H1 (cell line): Measurements from ENCODE around the gene ZNF318. TPM values are rescaled to one million over a fixed set of nuclear protein-coding genes. Genes with fewer than 3 reads are reported as not detected.

Source experiments
- CTCF ChIA-PET: fragments of 300-600 bp; sonication (Branson Sonifier 250); formaldehyde crosslinking; loops from one replicate; lab custom pipeline; 2021; ENCODE audit not compliant: partially characterized antibody; lab: Charles Lee
- POLR2A ChIA-PET: fragments of 300-600 bp; sonication (Branson Sonifier 250); formaldehyde crosslinking; loops from one replicate; lab custom pipeline; 2021; ENCODE audit warnings: inconsistent platforms; ENCODE audit not compliant: partially characterized antibody; lab: Charles Lee
- DNase-seq, 2 experiments: peaks; one replicate each; pipeline versions ENCODE4 v3.0.0 to v3.0.0-alpha.2; 2010 to 2022; ENCODE audit warnings: low spot score in 2 of 2, low read depth in 1 of 2, mixed read lengths in 1 of 2
- FAIRE-seq: peaks from 2 replicates; lab custom pipeline; 2011; peaks lifted over from hg19 to GRCh38; lab: Jason Lieb, UNC
- H2AFZ ChIP-seq: 2 replicates; pipeline ENCODE4 v1.8.1; 2012; ENCODE audit warnings: low read length, inconsistent platforms
- H2AK5ac ChIP-seq: 2 replicates; pipeline ENCODE4 v1.6.1; 2013; ENCODE audit warnings: low read depth, low read length
- H2BK120ac ChIP-seq: replicated peaks from 2 replicates; pipeline ENCODE3; 2013; ENCODE audit warnings: low read depth, low read length, inconsistent platforms
- H2BK12ac ChIP-seq: 2 replicates; pipeline ENCODE4 v1.6.1; 2013; ENCODE audit warnings: low read depth, low read length
- H2BK15ac ChIP-seq: 2 replicates; pipeline ENCODE4 v1.6.1; 2013; ENCODE audit warnings: low read length
- H2BK20ac ChIP-seq: 2 replicates; pipeline ENCODE4 v1.6.1; 2013; ENCODE audit warnings: low read length
- H2BK5ac ChIP-seq: 2 replicates; pipeline ENCODE4 v1.6.1; 2013; ENCODE audit warnings: low read depth, low read length
- H3K14ac ChIP-seq: 2 replicates; pipeline ENCODE4 v1.6.1; 2013; ENCODE audit warnings: inconsistent platforms; ENCODE audit not compliant: insufficient read length
- H3K18ac ChIP-seq: 2 replicates; pipeline ENCODE4 v1.6.1; 2013; ENCODE audit warnings: low read length; ENCODE audit errors: extremely low read depth
- H3K23ac ChIP-seq: 2 replicates; pipeline ENCODE4 v1.6.1; 2013; ENCODE audit warnings: inconsistent platforms; ENCODE audit not compliant: insufficient read length
- H3K23me2 ChIP-seq: 2 replicates; pipeline ENCODE4 v1.6.1; 2013; ENCODE audit warnings: low read depth, low read length
- H3K27ac ChIP-seq: 2 replicates; pipeline ENCODE4 v1.6.1; 2011; ENCODE audit warnings: low read depth, low read length, inconsistent platforms
- H3K27me3 ChIP-seq, 4 experiments: replicated peaks in 1 of 4; 1 replicate in 1 of 4; 2 replicates in 3 of 4; pipeline versions ENCODE4 v1.6.1 to v1.8.1; 2011 to 2013; ENCODE audit warnings: low read length in 3 of 4, mild to moderate bottlenecking in 3 of 4, inconsistent platforms in 2 of 4, mixed read lengths in 2 of 4, moderate library complexity in 1 of 4; ENCODE audit not compliant: control insufficient read depth in 3 of 4, insufficient read depth in 3 of 4; ENCODE audit errors: extremely low read depth in 1 of 4
- H3K36me3 ChIP-seq, 4 experiments: 2 replicates each; pipeline versions ENCODE4 v1.6.1 to v1.8.1; 2011 to 2013; ENCODE audit warnings: mild to moderate bottlenecking in 4 of 4, low read length in 3 of 4, moderate library complexity in 2 of 4, control low read depth in 1 of 4, inconsistent platforms in 1 of 4; ENCODE audit not compliant: insufficient read depth in 4 of 4, control insufficient read depth in 2 of 4
- H3K4ac ChIP-seq: replicated peaks from 2 replicates; pipeline ENCODE3; 2013; ENCODE audit warnings: low read length, low read depth, mixed read lengths, inconsistent platforms; ENCODE audit not compliant: insufficient read length
- H3K4me1 ChIP-seq, 4 experiments: replicated peaks in 1 of 4; 1 replicate in 1 of 4; 2 replicates in 3 of 4; pipeline versions ENCODE4 v1.6.1 to v1.8.1; 2011 to 2013; ENCODE audit warnings: low read length in 3 of 4, inconsistent platforms in 2 of 4, mixed read lengths in 1 of 4; ENCODE audit not compliant: insufficient read depth in 4 of 4, control insufficient read depth in 3 of 4
- H3K4me2 ChIP-seq, 2 experiments: 2 replicates each; pipeline versions ENCODE4 v1.6.1 to v1.8.1; 2011 to 2013; ENCODE audit warnings: low read depth in 2 of 2, low read length in 2 of 2, control low read depth in 1 of 2, inconsistent platforms in 1 of 2, mild to moderate bottlenecking in 1 of 2; ENCODE audit not compliant: insufficient read depth in 1 of 2
- H3K4me3 ChIP-seq, 4 experiments: fragments of 200-600, 300-600 bp in 1 of 4; sonication (generic), shearing (Covaris generic), sonication (Bioruptor Twin) in 1 of 4; 2 replicates each; pipeline versions ENCODE4 v1.5.1 to v1.8.1; 2011 to 2016; ENCODE audit warnings: low read length in 4 of 4, low read depth in 3 of 4, control low read depth in 2 of 4, inconsistent platforms in 2 of 4, mild to moderate bottlenecking in 2 of 4, mixed read lengths in 1 of 4, moderate library complexity in 1 of 4; ENCODE audit not compliant: insufficient read depth in 2 of 4; ENCODE audit errors: extremely low read depth in 1 of 4
- H3K56ac ChIP-seq: replicated peaks from 2 replicates; pipeline ENCODE3; 2013; ENCODE audit warnings: low read depth, mild to moderate bottlenecking, mixed read lengths, low read length, inconsistent platforms; ENCODE audit not compliant: insufficient read length
- H3K79me1 ChIP-seq: 2 replicates; pipeline ENCODE4 v1.6.1; 2013; ENCODE audit warnings: low read depth, low read length, control low read depth
- H3K79me2 ChIP-seq, 2 experiments: 2 replicates each; pipeline versions ENCODE4 v1.6.1 to v1.8.1; 2012 to 2013; ENCODE audit warnings: low read length in 2 of 2, mild to moderate bottlenecking in 2 of 2, inconsistent platforms in 1 of 2; ENCODE audit not compliant: insufficient read depth in 2 of 2, control insufficient read depth in 1 of 2
- H3K9ac ChIP-seq, 4 experiments: replicated peaks in 1 of 4; 1 replicate in 1 of 4; 2 replicates in 3 of 4; pipeline versions ENCODE4 v1.6.1 to v1.8.1; 2011 to 2013; ENCODE audit warnings: low read depth in 3 of 4, low read length in 3 of 4, control low read depth in 2 of 4, mild to moderate bottlenecking in 2 of 4, moderate library complexity in 2 of 4, inconsistent platforms in 1 of 4; ENCODE audit errors: extremely low read depth in 1 of 4
- H3K9me3 ChIP-seq, 2 experiments: 2 replicates each; pipeline versions ENCODE4 v1.6.1 to v1.8.1; 2012 to 2013; ENCODE audit warnings: mild to moderate bottlenecking in 2 of 2, moderate library complexity in 2 of 2, control low read depth in 1 of 2, inconsistent platforms in 1 of 2, low read depth in 1 of 2, low read length in 1 of 2, mixed read lengths in 1 of 2; ENCODE audit not compliant: insufficient read depth in 2 of 2
- H4K20me1 ChIP-seq, 2 experiments: replicated peaks in 1 of 2; 2 replicates each; pipeline versions ENCODE3 to v1.8.1; 2011 to 2013; ENCODE audit warnings: inconsistent platforms in 2 of 2, low read length in 2 of 2, mild to moderate bottlenecking in 1 of 2; ENCODE audit not compliant: insufficient read depth in 2 of 2, control insufficient read depth in 1 of 2
- H4K5ac ChIP-seq: 2 replicates; pipeline ENCODE4 v1.6.1; 2013; ENCODE audit warnings: low read length, low read depth, mixed read lengths, inconsistent platforms; ENCODE audit not compliant: insufficient read length
- H4K8ac ChIP-seq: 2 replicates; pipeline ENCODE4 v1.8.0; 2013; ENCODE audit warnings: mild to moderate bottlenecking, moderate library complexity, low read length, inconsistent platforms; ENCODE audit not compliant: insufficient read depth; ENCODE audit errors: extremely low read depth
- H4K91ac ChIP-seq: replicated peaks from 2 replicates; pipeline ENCODE3; 2013; ENCODE audit warnings: low read length, mixed read lengths, inconsistent platforms; ENCODE audit not compliant: insufficient read length
- CEBPB ChIP-seq: IDR thresholded peaks from 2 replicates; pipeline ENCODE4 v1.6.1; 2012; ENCODE audit warnings: low read depth, low read length
- CHD1 ChIP-seq: IDR thresholded peaks from 2 replicates; pipeline ENCODE4 v1.6.1; 2012; ENCODE audit warnings: low read depth, low read length, improper control_type of control experiment
- FOSL1 ChIP-seq: IDR thresholded peaks from 2 replicates; pipeline ENCODE4 v1.6.1; 2011; ENCODE audit warnings: mild to moderate bottlenecking, low read depth, low read length, moderate library complexity; ENCODE audit not compliant: insufficient read depth
- HDAC6 ChIP-seq: IDR thresholded peaks from one replicate; pipeline ENCODE4 v1.7.1; 2012; ENCODE audit warnings: low read depth, mild to moderate bottlenecking, inconsistent platforms, low read length, moderate library complexity
- KDM5A ChIP-seq: fragments of 200-600 bp; IDR thresholded peaks from 2 replicates; pipeline ENCODE4 v1.7.1; 2012; ENCODE audit warnings: mild to moderate bottlenecking, low read length, inconsistent platforms, mixed read lengths
- PHF8 ChIP-seq: fragments of 200-600 bp; sonication (generic); conservative IDR thresholded peaks from 2 replicates; pipeline ENCODE4 v1.7.1; 2012; ENCODE audit warnings: low read depth, mild to moderate bottlenecking, inconsistent platforms, low read length, moderate library complexity
- RFX5 ChIP-seq: IDR thresholded peaks from 2 replicates; pipeline ENCODE4 v1.6.1; 2011; ENCODE audit warnings: low read depth, low read length, improper control_type of control experiment, borderline replicate concordance
- RXRA ChIP-seq: IDR thresholded peaks from 2 replicates; pipeline ENCODE4 v1.6.1; 2011; ENCODE audit warnings: low read depth, mild to moderate bottlenecking, low read length, moderate library complexity; ENCODE audit not compliant: insufficient read depth
- TEAD4 ChIP-seq: IDR thresholded peaks from 2 replicates; pipeline ENCODE4 v1.6.1; 2012; ENCODE audit warnings: low read depth, low read length, inconsistent platforms, mixed read lengths
- WGBS, 2 experiments: shearing (Covaris generic) in 1 of 2; methylation state at CpG; one replicate each; pipeline versions ENCODE4 v1.1.6 to v1.1.7; 2013 to 2015; ENCODE audit warnings: low lambda C conversion rate in 2 of 2, mixed read lengths in 2 of 2, inconsistent platforms in 1 of 2, low coverage in 1 of 2, missing lambda C conversion rate in 1 of 2; ENCODE audit not compliant: insufficient replicate concordance in 2 of 2, insufficient coverage in 1 of 2, insufficient read length in 1 of 2; ENCODE audit errors: extremely low coverage in 1 of 2, missing lambda C conversion rate in 1 of 2; 5-methylcytosine and 5-hydroxymethylcytosine counted together
- polyA plus RNA-seq, 7 experiments: library from polyadenylated mRNA; depleted of rRNA in 3 of 7; stranded (reverse) in 5 of 7; unstranded in 2 of 7; fragments of >200 nt in 5 of 7; fragments of 200-250 nt in 2 of 7; gene quantifications; 1 replicate in 5 of 7; 2 replicates in 1 of 7; 4 replicates in 1 of 7; pipeline versions ENCODE4 v1.2.1 to v1.2.3, GENCODE V29; 2011 to 2013; ENCODE audit warnings: missing spikeins in 2 of 7, mixed read lengths in 2 of 7
- total RNA-seq: library from RNA; stranded (reverse); fragmentation: NEBNext Ultra II Directional; extraction: Animal tissue kit (Norgen Biotek cat#: 25700); gene quantifications from 2 replicates; pipeline ENCODE4 v1.2.1, GENCODE V29; 2021

Gene ZNF318
- total and polyA plus RNA-seq, 2 of the 8 experiments (the other 6 are each of a cell fraction or from before 2014, with no cell fraction given): 10.2 to 22.1 TPM

- Histone ChIP-seq H3K56ac (no peak overlapping the region), H3K27me3 (no peaks in the 10 kb centered on the region; a peak in 2 of 7 replicates), H3K18ac (no peak overlapping the region), H3K4me1 (no peaks in the 10 kb centered on the region; a peak in 2 of 7 replicates), H4K8ac (no peak overlapping the region; the same call in none of the 2 replicates), H2BK5ac (no peak overlapping the region), H3K4ac (no peak overlapping the region), H3K79me1 (no peaks in the 10 kb centered on the region), H4K20me1 (no peaks in the 10 kb centered on the region), H2AFZ (0 out of 2 replicates have a peak overlapping the region, but pooled peaks have one; percentile 49), H3K36me3 (no peaks in the 10 kb centered on the region), H3K27ac (no peak overlapping the region), H3K23me2 (no peaks in the 10 kb centered on the region), H3K9me3 (no peaks in the 10 kb centered on the region), H3K4me2 (no peak overlapping the region), H2BK120ac (no peak overlapping the region), H2BK15ac (no peak overlapping the region), H4K91ac (no peak overlapping the region), H2BK12ac (no peak overlapping the region), H4K5ac (no peak overlapping the region), H3K79me2 (no peaks in the 10 kb centered on the region), H2AK5ac (no peak overlapping the region), H2BK20ac (no peak overlapping the region), H3K4me3 (no peak overlapping the region), H3K23ac (no peak overlapping the region), H3K9ac (no peak overlapping the region), H3K14ac (no peak overlapping the region)
- no peak for FAIRE-seq
- no peak for TF ChIP-seq PHF8
- no peak for TF ChIP-seq FOSL1
- TF ChIP-seq RFX5: no peak
- no peak for TF ChIP-seq CHD1
- TF ChIP-seq TEAD4: no peak
- no peak for TF ChIP-seq RXRA
- TF ChIP-seq CEBPB: no peak
- TF ChIP-seq KDM5A: no peak
- no peak for TF ChIP-seq HDAC6
- CTCF ChIA-PET: interaction anchor here (0.7 to 1.7 kb wide), 5 partner anchors 15 to 103 kb away, joined by 3 to 6 read pairs (median 3); no protein-coding TSS in a partner anchor
- WGBS, 2 experiments: 83% methylated on average over 13 of the region's 13 CpGs; no CpG with 5 or more reads in 1 of the 2 experiments
- no peak for DNase-seq
- POLR2A ChIA-PET: no interaction called here
Observed at GRCh38 chr6:43391440-43392031, 22.1 kb upstream of the ZNF318 start.
